Lower leg skin (tissue), 4 donors: Measurements from ENCODE around the gene PPP1R12C. TPM values are rescaled to one million over a fixed set of nuclear protein-coding genes. Genes with fewer than 3 reads are reported as not detected.

Source experiments
- DNase-seq, 2 donors: peaks; one replicate each; pipeline ENCODE4 v3.0.0-alpha.2; 2019; ENCODE audit warnings: low spot score in 2 of 2
- H3K4me3 ChIP-seq: fragments of 200-600 bp; sonication (generic); 2 replicates; pipeline ENCODE4 v1.5.1; 2017; ENCODE audit warnings: mild to moderate bottlenecking, low read depth; ENCODE audit not compliant: poor library complexity, severe bottlenecking
- CTCF ChIP-seq, 3 donors: fragments of 450-650 bp; IDR thresholded peaks; one replicate each; pipeline ENCODE4 v1.5.1; 2016; ENCODE audit warnings: antibody characterized with exemption in 3 of 3, mild to moderate bottlenecking in 3 of 3, moderate library complexity in 2 of 3
- POLR2A ChIP-seq, 2 donors: fragments of 450-650 bp; IDR thresholded peaks; one replicate each; pipeline ENCODE4 v1.6.1; 2016 to 2017; ENCODE audit warnings: antibody characterized with exemption in 2 of 2, mild to moderate bottlenecking in 1 of 2, moderate library complexity in 1 of 2
- WGBS, 2 donors: methylation state at CpG; one replicate each; pipeline ENCODE4 v1.1.5; 2018; 5-methylcytosine and 5-hydroxymethylcytosine counted together
- intact Hi-C: fragments of 100-400 bp; cut with DNase I; formaldehyde crosslinking; loops from one replicate; pipeline ENCODE4 v1.15.0; 2023; ENCODE audit warnings: low total_unique reads
- total RNA-seq, 4 donors: library from RNA; depleted of rRNA; stranded (reverse); fragments of >200 nt; gene quantifications; one replicate each; pipeline ENCODE4 v1.1.0, GENCODE V29; 2016

The PPP1R12C gene
- total RNA-seq, 4 donors from 2014 or later = 55.5 to 103 (median 79.4) TPM

GRCh38 chr19:55050749-55051532, 66.5 kb downstream of the PPP1R12C start:
- TF ChIP-seq POLR2A (IDR thresholded peaks at IDR 0.05) (no peak), CTCF (IDR thresholded peaks at IDR 0.05) (no peak)
- H3K4me3 ChIP-seq = no peak overlapping the region
- DNase-seq = no peak
- 91 to 95% methylated on average over 24 to 25 of the region's 25 CpGs for WGBS, 2 donors
- intact Hi-C loops = no loop called here

GRCh38 chr19:55048446-55048845, 69.0 kb downstream of the PPP1R12C start:
- H3K4me3 ChIP-seq = no peak overlapping the region
- 91 to 95% methylated on average over 15 of the region's 15 CpGs for WGBS, 2 donors
- TF ChIP-seq POLR2A (IDR thresholded peaks at IDR 0.05) = no peak
- TF ChIP-seq CTCF (IDR thresholded peaks at IDR 0.05) = no peak
- intact Hi-C loops = no loop called here
- DNase-seq = no peak

GRCh38 chr19:55047951-55048350, 69.5 kb downstream of the PPP1R12C start:
- 91 to 96% methylated on average over 11 to 12 of the region's 12 CpGs for WGBS, 2 donors
- TF ChIP-seq POLR2A (IDR thresholded peaks at IDR 0.05) (no peak), CTCF (IDR thresholded peaks at IDR 0.05) (no peak)
- no peak for DNase-seq
- intact Hi-C loops = no loop called here
- no peak overlapping the region for H3K4me3 ChIP-seq

- no peak for DNase-seq
- 86 to 90% methylated on average over 17 of the region's 17 CpGs for WGBS, 2 donors
- no peak for TF ChIP-seq POLR2A (IDR thresholded peaks at IDR 0.05)
- no peak overlapping the region for H3K4me3 ChIP-seq
- intact Hi-C loops = no loop called here
Observed at GRCh38 chr19:55046975-55047622, 70.3 kb downstream of the PPP1R12C start.

GRCh38 chr19:55044771-55045716, 72.4 kb downstream of the PPP1R12C start:
- WGBS, 2 donors = 94 to 96% methylated on average over 22 to 26 of the region's 30 CpGs
- TF ChIP-seq POLR2A (IDR thresholded peaks at IDR 0.05) (no peak), CTCF (IDR thresholded peaks at IDR 0.05) (no peak)
- intact Hi-C loops = no loop called here
- H3K4me3 ChIP-seq = no peak overlapping the region
- no peak for DNase-seq

- WGBS, 2 donors = 90 to 92% methylated on average over 5 of the region's 5 CpGs
- no peak for DNase-seq
Observed at GRCh38 chr19:55044286-55044685, 73.2 kb downstream of the PPP1R12C start.

More at GRCh38 chr19:55044286-55044685, 73.2 kb downstream of the PPP1R12C start:
- no peak for TF ChIP-seq CTCF (IDR thresholded peaks at IDR 0.05)
- TF ChIP-seq POLR2A (IDR thresholded peaks at IDR 0.05) = no peak
- intact Hi-C loops = no loop called here
- no peak overlapping the region for H3K4me3 ChIP-seq
